PFSK-1 (cell line): ENCODE data around the gene MTUS2.

ENCODE experiments used
- POLR2AphosphoS5 ChIP-seq: IDR thresholded peaks from 2 replicates; pipeline ENCODE4 v1.6.1; 2012; ENCODE audit warnings: low read depth, mild to moderate bottlenecking, control low read depth, low read length, moderate library complexity
- REST ChIP-seq, 2 experiments: IDR thresholded peaks; 2 replicates each; pipeline versions ENCODE4 v1.6.1 to v1.8.0; 2011 to 2012; ENCODE audit warnings: low read depth in 2 of 2, low read length in 2 of 2, control low read depth in 1 of 2, inconsistent platforms in 1 of 2, mild to moderate bottlenecking in 1 of 2, moderate library complexity in 1 of 2; ENCODE audit not compliant: insufficient read depth in 1 of 2

GRCh38 chr13:29154390-29154789 lies 334.3 kb downstream of the MTUS2 start:
- no peak for TF ChIP-seq POLR2AphosphoS5
- no peak for TF ChIP-seq REST (IDR thresholded peaks at IDR 0.05; ENCODE audit: insufficient read depth in 1 of 2, low read depth in 2 of 2, low read length in 2 of 2)
